GM18502 (cell line): ENCODE measurements around the gene PPP1R13L.

ENCODE experiments used
- ATAC-seq: cut with Tn5 transposase; IDR thresholded peaks from one replicate; pipeline ENCODE4 v1.9.1; 2021; ENCODE audit warnings: mild to moderate bottlenecking; ENCODE audit not compliant: unreplicated experiment, poor library complexity

PPP1R13L gene

DNA sequence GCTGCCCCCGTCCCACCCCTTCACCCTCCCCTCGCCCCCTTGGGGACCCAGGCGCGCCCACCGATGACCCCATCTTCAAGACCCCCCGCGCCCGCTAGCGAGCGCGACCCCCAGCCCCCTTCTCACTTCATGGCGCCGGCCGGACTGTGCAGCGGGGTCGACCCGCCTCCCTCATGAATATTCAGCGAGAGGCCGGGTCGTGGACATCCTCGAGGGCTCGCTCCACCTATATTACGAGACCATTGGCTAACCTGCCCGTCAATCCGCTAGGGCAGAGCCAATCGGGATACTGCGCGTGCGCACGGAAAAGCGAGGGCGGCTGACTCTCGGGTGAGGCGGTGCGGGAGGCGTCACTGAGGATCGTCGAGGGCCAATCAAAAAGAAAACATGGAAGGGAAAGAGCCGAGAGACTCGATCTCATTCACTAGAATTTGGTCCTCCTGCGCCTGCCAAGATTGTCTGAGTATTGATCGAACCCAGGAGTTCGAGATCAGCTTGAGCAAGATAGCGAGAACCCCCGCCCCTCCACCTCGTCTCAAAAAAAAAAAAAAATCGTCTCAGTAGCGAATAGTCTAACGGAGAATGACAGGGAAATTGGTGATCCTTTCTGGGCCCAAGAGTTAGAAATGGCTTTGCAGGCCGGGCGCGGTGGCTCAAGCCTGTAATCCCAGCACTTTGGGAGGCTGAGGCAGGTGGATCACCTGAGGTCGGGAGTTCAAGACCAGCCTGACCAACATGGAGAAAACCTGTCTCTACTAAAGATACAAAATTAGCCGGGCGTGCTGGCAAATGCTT lies 34.3 kb downstream of the PPP1R13L start, which contains the start of gene ERCC2:
TSS of gene ERCC2 (minus strand) at position 164 of the 795 bp plus-strand sequence. CDS start at position 131, 33 bp downstream.
- peak; percentile 94 for ATAC-seq

DNA sequence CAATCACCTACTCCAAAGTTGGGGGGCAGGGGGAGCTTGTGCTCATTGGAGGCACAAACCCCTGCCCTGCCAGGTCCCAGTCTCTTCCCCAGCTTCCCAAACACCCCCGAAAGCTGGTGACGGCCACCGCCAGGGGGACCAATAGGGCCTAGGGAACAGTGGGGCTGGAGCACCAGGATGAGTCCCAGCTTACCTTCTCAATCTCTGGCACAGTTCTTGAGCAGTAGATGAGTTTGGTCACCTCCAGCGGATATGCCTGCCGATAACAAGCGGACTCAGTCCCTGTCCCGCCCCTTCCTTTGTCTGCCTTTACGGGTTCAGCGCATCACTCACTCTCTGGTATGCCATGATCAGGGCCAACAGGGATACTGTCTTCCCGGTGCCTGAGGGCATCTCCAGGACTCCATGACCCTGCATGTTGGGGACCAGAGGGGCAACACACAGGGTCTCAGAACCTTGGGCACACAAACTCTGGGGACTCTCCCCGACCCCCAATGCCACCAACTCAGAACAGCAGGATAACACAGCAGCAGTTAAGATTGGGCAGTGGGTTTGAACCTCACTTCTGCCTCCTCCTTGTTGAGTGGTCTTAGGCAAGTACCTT lies 36.0 kb downstream of the PPP1R13L start:
- no peak for ATAC-seq

DNA sequence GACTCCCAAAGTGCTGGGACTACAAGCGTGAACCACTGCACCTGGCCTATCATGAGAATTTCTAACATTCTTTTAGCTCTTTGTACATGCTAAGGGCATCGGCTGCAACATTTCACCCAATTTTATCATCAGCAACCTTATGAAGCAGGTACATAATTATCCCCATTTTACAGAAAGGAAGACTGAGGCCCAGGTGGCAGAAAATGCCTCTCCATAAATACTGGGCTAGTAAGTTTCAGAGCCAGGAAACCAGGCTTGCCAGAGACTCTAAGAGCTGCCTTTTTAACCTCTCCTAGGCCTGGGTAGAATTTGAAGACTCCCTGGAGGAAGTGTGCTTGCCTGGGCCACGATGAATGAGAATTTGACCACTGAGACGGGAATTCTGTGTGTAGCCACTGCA lies 36.7 kb downstream of the PPP1R13L start:
- ATAC-seq: no peak

DNA sequence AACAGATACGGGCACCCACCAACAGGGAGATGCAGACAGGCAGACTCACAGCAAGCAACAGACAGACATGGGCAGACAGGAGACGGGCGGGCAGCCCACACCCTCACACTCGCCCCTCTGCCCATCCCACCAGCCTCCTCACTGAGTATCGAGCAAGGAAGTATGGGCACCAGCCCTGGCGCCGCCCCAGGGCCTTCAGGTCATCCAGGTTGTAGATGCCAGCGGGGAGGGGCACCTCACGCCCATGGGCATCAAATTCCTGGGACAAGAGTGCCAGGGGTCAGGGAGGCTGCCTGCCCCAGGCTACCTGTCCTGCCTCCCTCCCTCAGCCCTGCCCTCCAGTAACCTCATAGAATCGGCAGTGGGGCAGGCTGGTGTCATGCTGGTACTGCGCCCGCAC lies 40.2 kb downstream of the PPP1R13L start:
- no peak for ATAC-seq

DNA sequence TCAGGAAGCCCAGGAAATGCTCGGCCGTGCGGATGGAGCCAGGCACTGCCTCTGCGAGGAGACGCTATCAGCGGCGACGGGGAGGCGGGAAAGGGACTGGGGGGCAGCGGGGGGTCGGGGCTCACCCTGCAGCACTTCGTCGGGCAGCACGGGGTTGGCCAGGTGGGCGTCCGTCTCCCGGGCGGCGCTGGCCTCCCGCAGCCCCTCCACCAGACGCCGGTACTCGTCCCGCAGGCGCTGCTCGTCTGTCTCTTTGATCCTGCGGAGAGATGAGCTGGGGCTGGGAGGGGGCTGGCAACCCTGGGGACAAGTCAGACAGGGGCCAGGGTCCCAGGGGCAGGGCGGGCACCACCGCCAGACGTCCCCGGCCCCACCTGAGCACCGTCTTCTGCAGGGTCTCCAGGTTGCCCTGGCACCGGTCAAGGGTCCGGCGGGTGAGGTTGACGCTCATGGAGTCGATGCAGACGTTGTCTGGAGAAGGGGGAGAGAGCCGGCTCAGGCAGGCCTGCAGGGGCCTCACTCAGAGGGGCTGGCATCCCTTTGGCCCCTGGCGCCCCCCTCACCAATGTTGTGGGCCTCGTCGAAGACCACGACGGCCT lies 40.9 kb downstream of the PPP1R13L start:
- ATAC-seq: no peak

DNA sequence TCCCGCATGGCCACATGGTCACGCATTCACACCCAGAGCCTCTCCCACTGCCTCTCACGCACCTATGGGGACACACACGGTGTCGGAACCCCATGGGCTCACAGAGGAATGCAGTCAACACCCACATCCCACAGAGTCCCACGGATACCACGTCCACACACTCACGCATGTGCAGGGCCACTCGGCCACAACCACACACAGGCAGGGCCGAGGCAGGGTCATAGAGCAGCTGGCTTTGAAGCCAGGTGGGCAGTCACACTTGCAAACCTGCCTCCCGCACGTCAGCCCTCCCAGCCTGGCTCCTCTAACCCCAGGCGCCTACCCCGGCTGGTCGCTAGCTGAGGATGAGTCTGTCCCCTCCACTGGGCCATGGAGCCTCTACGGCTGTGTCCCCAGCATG lies 42.6 kb downstream of the PPP1R13L start:
- ATAC-seq: no peak

DNA sequence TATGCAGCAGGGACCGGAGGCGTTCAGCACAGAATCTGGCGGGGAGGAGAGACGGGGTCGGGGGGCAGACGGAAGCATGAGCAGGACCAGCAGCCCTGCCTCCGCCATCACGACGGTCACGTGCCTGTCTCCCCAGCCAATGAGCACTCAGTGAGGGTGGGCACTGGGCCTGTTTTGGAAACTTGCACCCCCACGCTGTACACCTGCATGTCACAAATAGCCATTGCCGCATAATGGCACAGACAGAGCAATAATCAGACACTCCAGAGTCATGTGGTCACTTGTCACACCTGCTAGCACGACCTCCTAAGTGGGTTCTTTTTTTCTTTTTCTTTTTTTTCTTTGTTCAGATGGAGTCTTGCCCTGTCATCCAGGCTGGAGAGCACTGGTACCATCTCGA lies 43.3 kb downstream of the PPP1R13L start:
- ATAC-seq: no peak

DNA sequence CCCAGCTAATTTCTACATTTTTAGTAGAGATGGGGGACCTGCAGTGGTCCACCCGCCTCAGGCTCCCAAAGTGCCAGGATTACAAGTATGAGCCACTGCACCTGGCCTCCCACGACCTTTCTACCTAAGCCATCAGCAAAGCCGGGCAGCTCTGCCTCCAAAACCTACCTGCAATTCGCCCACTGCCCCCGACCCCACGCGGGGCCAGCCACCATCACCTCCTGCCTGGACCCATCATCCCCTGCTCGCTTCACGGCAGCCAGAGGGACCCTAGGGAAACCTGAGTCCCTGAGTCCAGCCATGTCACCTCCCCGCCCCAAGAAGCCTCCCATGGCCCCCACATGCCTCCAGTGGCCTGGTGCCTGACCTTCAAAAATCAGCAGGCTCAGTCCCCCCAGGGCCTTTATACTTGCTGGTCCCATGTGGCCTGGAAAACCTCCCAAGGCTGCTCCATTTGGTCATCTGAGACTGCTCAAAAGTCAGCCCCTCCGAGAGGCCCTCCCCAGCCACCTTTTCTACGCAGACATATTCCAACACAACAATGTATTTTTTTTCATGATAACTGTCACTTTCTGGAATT lies 46.6 kb downstream of the PPP1R13L start:
- no peak for ATAC-seq

DNA sequence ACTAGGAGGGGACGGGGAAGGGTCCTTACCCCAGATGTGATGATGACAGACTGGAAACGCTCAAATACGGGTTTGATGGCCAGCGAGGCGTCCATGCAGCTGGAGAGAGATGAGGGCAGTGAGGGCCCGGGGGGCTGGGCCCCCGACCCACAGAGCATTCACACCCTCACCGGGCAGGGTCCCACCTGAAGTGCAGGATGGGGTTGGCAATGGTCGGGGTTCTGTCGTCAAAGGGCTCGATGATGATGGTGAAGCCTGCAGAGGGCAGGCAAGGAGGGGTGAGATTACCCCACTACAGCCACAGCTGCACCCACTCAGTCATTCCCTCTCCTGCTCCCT lies 47.5 kb downstream of the PPP1R13L start:
- no peak for ATAC-seq

DNA sequence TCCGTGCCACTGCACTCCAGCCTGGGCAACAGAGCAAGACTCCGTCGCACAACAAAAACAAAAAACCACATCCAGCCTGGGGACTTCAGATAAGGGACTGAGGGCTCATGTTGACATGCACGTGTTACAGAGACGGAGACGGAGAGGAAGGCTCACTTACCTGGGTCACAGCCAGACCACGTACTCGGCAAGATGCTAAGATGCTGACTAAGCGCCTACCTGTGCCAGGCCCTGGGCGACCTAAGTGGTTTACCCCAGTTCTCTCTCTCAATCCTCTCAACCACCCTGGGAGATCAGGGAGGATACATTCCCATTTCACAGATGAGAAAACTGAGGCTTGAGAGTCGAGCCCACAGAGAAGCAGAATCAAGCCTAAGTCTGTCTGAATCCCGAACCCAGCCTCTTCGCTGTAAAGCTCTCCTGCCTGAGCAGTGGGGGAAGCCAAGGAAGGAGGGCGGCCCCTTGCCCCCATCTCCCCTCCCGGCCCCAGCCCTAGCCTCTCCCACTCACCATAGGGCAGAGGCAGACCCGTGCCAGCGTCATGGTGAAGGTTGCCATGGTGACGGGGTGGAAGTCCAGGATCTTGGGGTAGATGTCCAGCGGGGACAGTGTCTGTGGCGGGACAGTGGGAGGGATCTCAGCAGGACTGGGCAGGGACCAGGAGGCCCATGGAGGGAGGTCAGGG lies 48.0 kb downstream of the PPP1R13L start:
- no peak for ATAC-seq

DNA sequence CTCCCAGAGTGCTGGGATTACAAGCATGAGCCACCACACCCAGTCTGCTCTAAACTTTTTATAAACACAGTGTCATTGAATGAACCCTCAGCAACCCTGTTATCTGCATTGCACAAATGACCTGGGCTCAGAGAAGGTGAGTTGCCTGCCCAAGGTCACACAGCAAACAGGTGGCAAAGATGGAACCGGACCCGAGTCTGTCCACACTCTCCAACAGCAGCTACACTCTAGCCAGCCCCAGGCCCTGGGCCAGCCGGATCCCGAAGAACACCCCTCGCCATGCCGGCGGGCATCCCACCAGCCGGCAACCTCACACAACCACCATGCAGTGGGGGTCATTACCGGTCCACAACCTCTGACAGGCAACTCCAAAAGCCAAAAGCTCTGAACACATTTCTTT lies 49.0 kb downstream of the PPP1R13L start:
- no peak for ATAC-seq

DNA sequence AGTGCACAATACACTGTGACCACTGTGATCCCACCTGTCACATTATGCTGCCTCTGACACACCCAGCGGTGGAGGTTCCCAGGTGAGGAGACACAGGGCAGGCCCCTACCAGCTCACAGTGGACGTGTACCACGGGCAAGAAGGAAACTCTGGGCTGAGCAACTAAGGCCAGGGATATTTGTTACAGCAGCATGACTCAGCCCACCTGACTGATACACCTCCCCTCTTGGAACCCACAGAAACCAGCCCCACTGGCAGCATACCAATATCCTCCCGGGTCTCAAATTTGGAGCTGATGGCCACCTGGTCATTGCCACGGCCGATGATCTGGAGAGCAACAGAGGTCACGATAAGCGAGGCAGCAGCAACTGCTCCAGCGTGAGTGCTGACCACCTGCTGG lies 49.5 kb downstream of the PPP1R13L start:
- no peak for ATAC-seq

DNA sequence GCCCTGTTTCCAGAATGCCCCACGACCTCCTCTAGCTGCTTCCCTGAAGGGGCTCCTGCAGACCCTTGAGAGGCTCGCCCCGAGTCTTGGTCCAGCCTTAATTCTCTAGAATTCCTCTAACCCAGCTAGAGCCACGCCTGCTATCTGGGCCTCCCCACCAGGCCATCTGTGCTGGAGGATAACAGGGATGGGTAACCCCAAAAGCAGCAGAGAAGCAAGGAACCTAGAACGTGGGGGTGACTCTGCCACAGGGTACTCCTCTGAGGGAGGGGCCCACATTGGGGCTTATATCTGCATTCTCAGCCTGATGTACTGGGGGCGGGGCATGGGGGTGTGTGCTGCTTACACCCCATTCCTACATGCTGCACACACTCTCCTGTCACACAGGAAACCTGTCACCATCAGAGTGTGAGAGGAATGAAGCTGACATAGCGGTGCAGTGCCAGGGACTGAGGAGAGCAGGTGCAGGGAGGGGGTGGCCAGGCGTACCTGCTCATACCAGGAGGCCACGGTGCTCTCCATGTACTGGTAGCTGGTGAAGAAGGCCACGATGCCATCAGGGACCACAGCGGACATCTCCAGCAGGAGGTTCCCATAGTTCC lies 50.5 kb downstream of the PPP1R13L start:
- ATAC-seq: no peak

DNA sequence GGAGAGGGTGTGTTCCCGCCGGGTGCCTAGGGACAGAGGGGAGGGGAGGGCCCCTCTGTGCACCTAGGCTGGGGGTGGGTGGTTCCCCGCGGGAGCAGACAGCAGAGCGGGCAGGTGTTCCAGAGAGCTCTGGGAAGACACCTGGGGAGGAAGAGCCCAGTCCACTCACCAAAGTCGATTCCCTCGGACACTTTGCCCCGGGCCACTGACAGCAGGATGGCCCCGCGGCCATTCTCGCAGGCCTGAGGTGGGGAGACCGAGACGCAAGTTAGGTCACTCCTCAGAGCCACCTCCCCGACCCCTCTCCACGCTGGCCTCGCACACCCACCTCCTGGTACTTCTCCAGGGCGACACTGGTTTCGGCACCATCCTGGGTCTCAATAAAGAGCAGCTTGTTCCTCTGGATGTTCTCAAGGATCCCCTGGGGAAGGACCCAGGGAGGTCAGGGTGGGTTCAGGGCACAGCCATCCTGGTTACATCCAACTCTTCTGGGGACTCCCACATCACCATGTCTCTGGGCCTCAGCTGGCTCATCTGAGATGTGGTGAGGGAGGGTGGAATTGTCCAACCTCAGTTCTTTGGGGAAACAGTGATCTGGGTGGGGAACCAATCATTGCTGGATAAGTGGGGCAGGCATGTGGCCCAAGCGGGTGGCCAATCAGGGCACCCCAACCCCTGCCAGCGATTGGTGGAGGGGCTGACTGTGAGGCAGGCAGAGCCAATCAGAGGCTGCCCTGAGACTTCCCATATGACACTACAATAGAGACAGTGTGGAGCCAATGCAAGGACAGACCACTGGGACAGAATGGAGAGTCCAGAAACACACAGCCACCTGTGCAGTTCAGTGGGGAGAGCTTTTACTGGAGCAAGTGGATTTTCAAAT lies 51.7 kb downstream of the PPP1R13L start:
- no peak for ATAC-seq

DNA sequence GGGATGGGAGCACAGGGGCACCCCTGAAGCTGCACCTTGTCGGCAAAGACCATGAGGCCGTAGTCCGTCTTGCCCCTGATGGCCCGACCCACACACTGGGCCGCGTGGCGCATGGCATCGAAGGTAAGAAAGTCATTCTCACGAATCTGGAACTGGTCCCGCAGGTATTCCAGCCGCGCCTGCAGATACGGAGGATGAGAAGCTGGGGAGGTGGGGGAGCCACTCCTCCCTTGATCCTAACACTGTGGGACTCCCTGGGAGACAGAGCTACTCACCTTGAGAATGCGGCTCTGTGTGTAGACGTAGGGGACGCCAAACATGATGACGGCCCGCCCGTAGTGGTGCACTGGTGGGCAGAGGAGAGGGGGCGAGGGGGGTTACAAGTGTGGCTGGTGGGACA lies 52.4 kb downstream of the PPP1R13L start:
- ATAC-seq: no peak

DNA sequence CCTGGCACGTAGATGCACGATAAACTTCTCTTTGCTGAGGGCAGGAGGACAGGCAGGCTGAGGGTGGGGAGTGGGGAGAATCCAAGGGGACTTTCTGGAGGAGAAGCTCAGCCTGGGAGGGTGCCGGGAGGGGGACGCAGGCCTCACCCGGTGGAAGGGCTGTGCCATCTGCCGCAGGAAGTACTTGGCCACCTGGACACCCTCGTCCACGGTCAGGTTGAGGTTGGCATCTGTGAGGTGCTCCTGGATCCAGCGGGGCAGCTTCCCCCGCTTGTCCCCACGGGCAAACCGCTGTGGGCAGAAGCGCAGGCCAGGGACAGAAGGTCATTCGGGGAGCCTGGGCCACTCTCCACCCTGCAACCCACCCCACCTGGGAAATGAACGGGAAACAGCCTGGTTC lies 52.8 kb downstream of the PPP1R13L start:
- ATAC-seq: no peak

DNA sequence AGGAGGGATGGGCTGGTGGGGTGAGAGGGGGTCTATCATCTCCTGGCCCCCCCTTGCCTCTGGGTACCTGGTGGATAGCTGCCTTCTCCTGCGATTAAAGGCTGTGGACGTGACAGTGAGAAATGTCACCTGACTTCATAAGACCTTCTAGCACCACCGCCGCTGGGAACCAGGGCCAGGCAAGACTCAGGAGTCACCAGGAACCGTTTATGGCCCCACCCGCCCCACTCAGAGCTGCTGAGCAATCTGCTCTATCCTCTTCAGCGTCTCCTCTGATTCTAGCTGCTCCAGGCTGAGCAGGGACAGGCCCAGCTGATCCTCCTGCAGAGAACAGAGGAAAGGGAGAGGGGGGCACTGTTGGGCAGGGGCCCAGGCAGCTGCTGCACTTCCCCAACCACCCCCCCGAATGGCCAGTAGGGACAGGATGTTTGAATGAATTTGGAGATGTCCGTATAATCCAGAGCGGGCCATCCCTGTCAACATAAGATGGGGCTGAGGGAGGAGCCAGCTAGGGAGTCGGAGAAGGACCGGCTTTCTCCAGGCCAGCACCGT lies 53.4 kb downstream of the PPP1R13L start:
- no peak for ATAC-seq

DNA sequence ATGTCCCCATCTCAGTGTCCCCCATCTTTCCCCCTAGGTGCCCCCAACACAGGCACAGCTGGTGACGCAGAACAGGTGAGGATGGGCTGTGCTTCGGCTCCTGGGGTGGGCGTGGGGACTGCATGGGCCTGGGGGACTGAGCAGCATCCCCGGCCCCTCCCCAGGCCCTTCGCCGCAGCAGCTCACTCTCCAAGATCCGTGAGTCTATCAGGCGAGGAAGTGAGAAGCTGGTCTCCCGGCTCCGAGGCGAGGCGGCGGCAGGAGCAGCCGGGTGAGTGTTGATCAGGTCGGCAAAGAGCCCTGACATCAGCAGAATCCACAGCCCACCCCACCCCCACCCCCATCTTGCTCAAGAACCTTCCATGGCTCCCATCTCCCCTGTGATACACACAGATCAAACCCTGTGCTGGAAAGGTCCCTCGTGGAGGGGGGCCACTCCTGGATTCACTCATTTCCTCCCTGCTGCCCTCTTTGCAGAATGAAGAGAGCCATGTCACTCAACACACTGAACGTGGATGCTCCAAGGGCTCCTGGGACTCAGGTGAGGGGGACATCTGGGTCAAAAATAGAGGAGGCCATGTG lies 54.3 kb downstream of the PPP1R13L start:
- no peak for ATAC-seq

DNA sequence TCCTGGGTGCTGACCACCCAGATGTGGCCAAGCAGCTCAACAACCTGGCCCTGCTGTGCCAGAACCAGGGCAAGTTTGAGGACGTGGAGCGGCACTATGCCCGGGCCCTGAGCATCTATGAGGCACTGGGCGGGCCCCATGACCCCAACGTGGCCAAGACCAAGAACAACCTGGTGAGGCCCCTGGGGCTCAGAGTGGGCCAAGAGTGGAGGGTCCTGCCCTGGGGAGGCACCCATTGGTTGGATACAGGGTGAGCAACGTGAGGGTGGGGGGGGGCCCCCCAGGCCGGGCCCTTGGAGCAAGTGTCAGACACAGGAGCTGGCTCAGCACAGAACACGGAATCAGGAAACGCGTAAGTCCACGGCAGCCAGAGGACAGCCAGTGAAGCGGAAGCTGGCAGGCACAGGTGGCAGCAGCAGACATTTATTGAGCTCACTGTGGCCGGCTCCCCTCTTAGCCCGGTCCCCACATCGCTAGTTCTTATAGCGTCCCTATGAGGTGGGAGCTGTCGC lies 55.4 kb downstream of the PPP1R13L start:
- ATAC-seq: no peak
